ENCODE results near the gene EDEM3. TPM values are rescaled to one million over a fixed set of nuclear protein-coding genes. Genes with fewer than 3 reads are reported as not detected.

Gene EDEM3
- polyA plus RNA-seq, 1 donor (not counting 4 experiments of a cell fraction or from before 2014, with no cell fraction given) = 23.6 TPM

GRCh38 chr1:184650177-184650866, 104.3 kb downstream of the EDEM3 start:
- peaks cover 2% of the 10 kb centered on the region for H3K9me3 ChIP-seq (ENCODE audit: control insufficient read depth, low read depth, low read length)
- dilution Hi-C loops (cut with MboI; ENCODE audit: extremely low pct_ligation_motif_present, low sequenced_read_pairs) = no loop called here
- H3K9ac ChIP-seq (ENCODE audit: control insufficient read depth, extremely low read depth, insufficient read depth, low read length) = no peak overlapping the region
- DNase-seq (ENCODE audit: low read depth, low spot score) = no peak
- H3K36me3 ChIP-seq (ENCODE audit: control insufficient read depth in 2 of 2, extremely low read depth in 1 of 2, insufficient read depth in 2 of 2, low read length in 2 of 2) = no peaks in the 10 kb centered on the region
- no peaks in the 10 kb centered on the region for H3K9me1 ChIP-seq (ENCODE audit: control insufficient read depth, extremely low read depth, insufficient read depth, low read length)
- no peaks in the 10 kb centered on the region for H3K79me2 ChIP-seq (ENCODE audit: control insufficient read depth, insufficient read depth, low read length)
- FAIRE-seq = no peak
- H3K27ac ChIP-seq (ENCODE audit: control insufficient read depth, insufficient read depth, low read length) = no peak overlapping the region
- H3K4me1 ChIP-seq (ENCODE audit: control insufficient read depth, extremely low read depth, insufficient read depth, low read length) = no peaks in the 10 kb centered on the region
- TF ChIP-seq CTCF (optimal IDR thresholded peaks at IDR 0.05 in 1 of 3, IDR thresholded peaks at IDR 0.05 in 1 of 3, conservative IDR thresholded peaks at IDR 0.05 in 1 of 3; ENCODE audit: extremely low read depth in 1 of 3, insufficient read depth in 2 of 3, low read length in 3 of 3) = no peak
- TF ChIP-seq EZH2 (IDR thresholded peaks at IDR 0.05; ENCODE audit: low read length) = no peak
- no peak overlapping the region for H3K4me2 ChIP-seq (ENCODE audit: control insufficient read depth, extremely low read depth, insufficient read depth, low read depth, low read length)
- peaks cover 3% of the 10 kb centered on the region for H3K27me3 ChIP-seq (ENCODE audit: control insufficient read depth, extremely low read depth, insufficient read depth, low read length)
- H4K20me1 ChIP-seq (ENCODE audit: control insufficient read depth, extremely low read depth, insufficient read depth, low read length) = no peaks in the 10 kb centered on the region
- no peak overlapping the region for H2AFZ ChIP-seq (ENCODE audit: control insufficient read depth, low read length)
- H3K4me3 ChIP-seq (ENCODE audit: control insufficient read depth in 2 of 3, extremely low read depth in 1 of 3, insufficient read depth in 2 of 3, low read depth in 1 of 3, low read length in 3 of 3) = no peak overlapping the region

DNA sequence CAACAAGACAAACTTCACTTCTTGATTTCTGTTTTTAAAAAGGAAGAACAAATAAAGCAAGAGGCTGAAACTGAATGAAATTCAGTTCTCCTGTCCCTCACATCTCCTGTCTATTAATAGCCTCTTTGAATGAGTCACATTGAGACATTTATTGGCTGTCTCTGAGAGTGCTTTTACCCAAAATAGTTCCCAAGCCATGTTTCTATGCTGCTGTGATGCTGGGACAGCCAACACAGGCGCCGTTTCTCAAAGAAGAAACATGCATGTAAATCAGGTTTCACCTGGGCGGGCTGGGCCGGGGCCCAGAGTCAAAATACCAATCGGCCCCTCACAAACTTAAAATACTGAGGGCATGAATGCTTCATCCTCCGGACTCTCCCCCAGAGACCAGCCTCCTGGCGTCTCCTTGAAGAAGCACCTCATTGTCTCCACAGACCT, 105.2 kb downstream of the EDEM3 start:
- H3K4me3 ChIP-seq (ENCODE audit: control insufficient read depth in 2 of 3, extremely low read depth in 1 of 3, insufficient read depth in 2 of 3, low read depth in 1 of 3, low read length in 3 of 3) = no peak overlapping the region
- no peak for FAIRE-seq
- TF ChIP-seq CTCF (optimal IDR thresholded peaks at IDR 0.05 in 1 of 3, IDR thresholded peaks at IDR 0.05 in 1 of 3, conservative IDR thresholded peaks at IDR 0.05 in 1 of 3; ENCODE audit: extremely low read depth in 1 of 3, insufficient read depth in 2 of 3, low read length in 3 of 3) (no peak), EZH2 (IDR thresholded peaks at IDR 0.05; ENCODE audit: low read length) (no peak)
- no peak overlapping the region for H3K4me2 ChIP-seq (ENCODE audit: control insufficient read depth, extremely low read depth, insufficient read depth, low read depth, low read length)
- H4K20me1 ChIP-seq (ENCODE audit: control insufficient read depth, extremely low read depth, insufficient read depth, low read length) = no peaks in the 10 kb centered on the region
- no peaks in the 10 kb centered on the region for H3K4me1 ChIP-seq (ENCODE audit: control insufficient read depth, extremely low read depth, insufficient read depth, low read length)
- H2AFZ ChIP-seq (ENCODE audit: control insufficient read depth, low read length) = no peak overlapping the region
- dilution Hi-C loops (cut with MboI; ENCODE audit: extremely low pct_ligation_motif_present, low sequenced_read_pairs) = no loop called here
- peaks cover 2% of the 10 kb centered on the region for H3K9me3 ChIP-seq (ENCODE audit: control insufficient read depth, low read depth, low read length)
- no peaks in the 10 kb centered on the region for H3K9me1 ChIP-seq (ENCODE audit: control insufficient read depth, extremely low read depth, insufficient read depth, low read length)
- no peak overlapping the region for H3K9ac ChIP-seq (ENCODE audit: control insufficient read depth, extremely low read depth, insufficient read depth, low read length)
- no peak for DNase-seq (ENCODE audit: low read depth, low spot score)
- peaks cover 3% of the 10 kb centered on the region for H3K27me3 ChIP-seq (ENCODE audit: control insufficient read depth, extremely low read depth, insufficient read depth, low read length)
- no peak overlapping the region for H3K27ac ChIP-seq (ENCODE audit: control insufficient read depth, insufficient read depth, low read length)
- H3K36me3 ChIP-seq (ENCODE audit: control insufficient read depth in 2 of 2, extremely low read depth in 1 of 2, insufficient read depth in 2 of 2, low read length in 2 of 2) = no peaks in the 10 kb centered on the region
- no peaks in the 10 kb centered on the region for H3K79me2 ChIP-seq (ENCODE audit: control insufficient read depth, insufficient read depth, low read length)

Data from keratinocyte (primary cell).